GM19193 (cell line): ENCODE measurements around the gene STAC.

Experiments used
- POLR2A ChIP-seq: IDR thresholded peaks from 4 replicates; pipeline ENCODE4 v1.6.1; 2011; ENCODE audit not compliant: insufficient read depth, insufficient read length; ENCODE audit errors: extremely low read depth

Gene STAC

GRCh38 chr3:36520241-36521006 is 140.1 kb downstream of the STAC start:
- TF ChIP-seq POLR2A, result no peak

- no peak for TF ChIP-seq POLR2A
Observed at GRCh38 chr3:36521007-36521379, 140.7 kb downstream of the STAC start.

GRCh38 chr3:36524560-36524959 is 144.3 kb downstream of the STAC start:
- no peak for TF ChIP-seq POLR2A

GRCh38 chr3:36525115-36525801 is 145.0 kb downstream of the STAC start:
- TF ChIP-seq POLR2A, result no peak

GRCh38 chr3:36538136-36538749 is 157.9 kb downstream of the STAC start:
- TF ChIP-seq POLR2A, result no peak

- TF ChIP-seq POLR2A, result no peak
Observed at GRCh38 chr3:36540888-36541518, 160.7 kb downstream of the STAC start.

GRCh38 chr3:36542186-36542585 is 161.9 kb downstream of the STAC start:
- no peak for TF ChIP-seq POLR2A

- TF ChIP-seq POLR2A, result no peak
Observed at GRCh38 chr3:36543276-36543997, 163.1 kb downstream of the STAC start.

- TF ChIP-seq POLR2A, result no peak
Observed at GRCh38 chr3:36546226-36546625, 165.9 kb downstream of the STAC start.

GRCh38 chr3:36548712-36549111 is 168.4 kb downstream of the STAC start:
- TF ChIP-seq POLR2A, result no peak

- no peak for TF ChIP-seq POLR2A
Observed at GRCh38 chr3:36557021-36557707, 176.9 kb downstream of the STAC start.

GRCh38 chr3:36557708-36558421 is 177.6 kb downstream of the STAC start:
- TF ChIP-seq POLR2A, result no peak

- no peak for TF ChIP-seq POLR2A
Observed at GRCh38 chr3:36558961-36559360, 178.7 kb downstream of the STAC start.

- no peak for TF ChIP-seq POLR2A
Observed at GRCh38 chr3:36560685-36561084, 180.4 kb downstream of the STAC start.
